ENCODE measurements around the gene HCN3.
"Not testable (repeated sequence)": the region's sequence is repeated elsewhere in the genome, so short reads cannot be mapped to it uniquely, and the experiment has no call there.

HCN3 gene

DNA sequence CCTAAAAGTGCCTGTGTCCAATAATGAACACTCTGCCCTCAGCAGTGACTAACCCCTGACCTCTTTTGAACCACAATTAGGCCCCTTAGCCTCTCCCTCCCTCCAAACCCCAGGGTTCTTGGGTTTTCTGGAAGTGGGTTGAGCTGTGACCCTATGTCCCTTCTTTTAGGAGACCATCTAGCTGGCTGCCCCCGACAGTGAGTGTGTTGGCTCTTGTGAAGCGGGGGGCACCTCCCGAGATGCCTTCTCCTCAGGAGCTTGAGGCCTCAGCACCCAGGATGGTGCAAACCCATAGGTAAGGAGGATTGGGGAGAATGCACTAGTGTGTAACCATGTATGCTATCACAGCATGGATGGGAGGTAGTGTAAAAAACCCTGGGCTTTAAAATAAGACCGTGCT is 50.7 kb downstream of the HCN3 start:
- Mint-ChIP-seq H3K4me1 (ENCODE audit: low read depth in 2 of 2) (peaks cover 9 to 11% of the 10 kb centered on the region in 2 donors), H3K4me3 (no peak overlapping the region), H3K27me3 (no peaks in the 10 kb centered on the region), H3K27ac (no peak overlapping the region), H3K36me3 (ENCODE audit: insufficient read depth) (peaks cover 35% of the 10 kb centered on the region), H3K9me3 (no peaks in the 10 kb centered on the region)
- ATAC-seq (replicated peaks) (no peak), DNase-seq (no peak)

GRCh38 chr1:155328856-155329255 is 51.6 kb downstream of the HCN3 start:
- ATAC-seq (replicated peaks); H3K4me3 Mint-ChIP-seq; H3K9me3 Mint-ChIP-seq; H3K27me3 Mint-ChIP-seq; H3K27ac Mint-ChIP-seq; DNase-seq: not testable (repeated sequence)
- Mint-ChIP-seq H3K4me1 (ENCODE audit: low read depth in 2 of 2) (peaks cover 9 to 11% of the 10 kb centered on the region in 2 donors), H3K36me3 (ENCODE audit: insufficient read depth) (peaks cover 43% of the 10 kb centered on the region)

- no peaks in the 10 kb centered on the region for H3K9me3 Mint-ChIP-seq
- no peak for DNase-seq
- ATAC-seq (replicated peaks), result no peak
- no peaks in the 10 kb centered on the region for H3K27me3 Mint-ChIP-seq
- H3K27ac Mint-ChIP-seq, result no peak overlapping the region
- H3K4me1 Mint-ChIP-seq (ENCODE audit: low read depth in 2 of 2), result peaks cover 8 to 9% of the 10 kb centered on the region in 2 donors
- no peak overlapping the region for H3K4me3 Mint-ChIP-seq
- peaks cover 52% of the 10 kb centered on the region for H3K36me3 Mint-ChIP-seq (ENCODE audit: insufficient read depth)
These were observed 52.8 kb downstream of the HCN3 start for GRCh38 chr1:155329980-155330598.

DNA sequence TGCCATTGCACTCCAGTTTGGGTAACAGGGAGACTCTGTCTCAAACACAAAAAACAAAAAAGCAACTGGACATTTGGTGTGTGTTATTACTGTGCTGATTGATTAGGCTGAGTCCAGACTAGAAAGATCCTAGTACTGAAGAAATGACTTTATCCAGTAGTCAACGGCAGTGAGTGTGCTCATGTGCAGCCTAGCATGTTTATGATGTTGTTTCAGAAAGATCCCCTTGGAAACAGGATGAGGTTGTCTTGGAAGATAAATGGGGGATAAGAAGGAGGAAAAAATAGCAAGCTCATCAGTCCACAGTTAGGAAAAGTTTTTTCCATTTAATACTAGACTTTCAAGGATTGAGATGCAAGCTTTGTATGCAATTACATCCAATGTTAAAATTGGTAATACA is 57.7 kb downstream of the HCN3 start:
- no peak overlapping the region for H3K4me3 Mint-ChIP-seq
- no peaks in the 10 kb centered on the region for H3K4me1 Mint-ChIP-seq (ENCODE audit: low read depth in 2 of 2)
- H3K27me3 Mint-ChIP-seq, result no peaks in the 10 kb centered on the region
- ATAC-seq (replicated peaks), result no peak
- DNase-seq, result no peak
- H3K27ac Mint-ChIP-seq, result no peak overlapping the region
- H3K9me3 Mint-ChIP-seq, result no peaks in the 10 kb centered on the region
- H3K36me3 Mint-ChIP-seq (ENCODE audit: insufficient read depth), result peaks cover 76% of the 10 kb centered on the region

Data from effector memory CD8-positive, alpha-beta T cell (primary cell).